Activated naive CD4-positive, alpha-beta T cell treated with anti-CD3 and anti-CD28 coated beads, Interleukin-2, amount 50 U/mL, for 72 hours (primary cell): ENCODE results near the gene RNASE1. TPM values are rescaled to one million over a fixed set of nuclear protein-coding genes. Genes with fewer than 3 reads are reported as not detected.
"Not testable (repeated sequence)": the region's sequence is repeated elsewhere in the genome, so short reads cannot be mapped to it uniquely, and the experiment has no call there.

Source experiments
- ATAC-seq, 2 donors: fragments of 150-1000 bp; cut with Tn5 transposase; 2 replicates each; pipeline ENCODE4 v1.10.0; 2021; ENCODE audit warnings: mild to moderate bottlenecking in 2 of 2, moderate library complexity in 2 of 2
- DNase-seq, 2 donors: peaks; one replicate each; pipeline ENCODE4 v3.0.0; 2021 to 2022; ENCODE audit warnings: low spot score in 2 of 2
- H3K27ac Mint-ChIP-seq, 2 donors: one replicate each; pipeline ENCODE4 v1.8.0; 2022; ENCODE audit warnings: mild to moderate bottlenecking in 2 of 2, mixed read lengths in 2 of 2
- H3K36me3 Mint-ChIP-seq, 2 donors: one replicate each; pipeline ENCODE4 v1.8.0; 2022; ENCODE audit warnings: mixed read lengths in 2 of 2
- H3K9me3 Mint-ChIP-seq, 2 donors: one replicate each; pipeline ENCODE4 v1.8.0; 2022; ENCODE audit warnings: mixed read lengths in 2 of 2
- total RNA-seq, 2 donors: library from RNA; stranded (reverse); gene quantifications; one replicate each; pipeline ENCODE4 v1.2.3, GENCODE V29; 2022

The RNASE1 gene
- not detected for total RNA-seq

- ATAC-seq, result no peak
- no peaks in the 10 kb centered on the region for H3K36me3 Mint-ChIP-seq
- no peak for DNase-seq
- H3K9me3 Mint-ChIP-seq, result no peaks in the 10 kb centered on the region
- H3K27ac Mint-ChIP-seq, result no peak within 1 kb of the TSS
Observed at GRCh38 chr14:20802341-20803084, at the start of gene RNASE1. RNASE1 (minus strand) TSS chr14:20802844; CDS start chr14:20802068, 776 bp downstream.

GRCh38 chr14:20848955-20849570 is 46.4 kb upstream of the RNASE1 start:
- Mint-ChIP-seq H3K27ac (no peak overlapping the region), H3K9me3 (no peaks in the 10 kb centered on the region), H3K36me3 (no peaks in the 10 kb centered on the region)
- DNase-seq, result no peak
- no peak for ATAC-seq

GRCh38 chr14:20848316-20848954 is 45.8 kb upstream of the RNASE1 start:
- Mint-ChIP-seq H3K9me3 (no peaks in the 10 kb centered on the region), H3K27ac (peak overlapping the region in 1 of 2 donors; percentile 69), H3K36me3 (no peaks in the 10 kb centered on the region)
- ATAC-seq (peak in 1 of 2 donors; percentile 20), DNase-seq (no peak)

GRCh38 chr14:20846560-20846959 is 43.9 kb upstream of the RNASE1 start:
- peak overlapping the region in 1 of 2 donors; percentile 7 for H3K27ac Mint-ChIP-seq
- H3K36me3 Mint-ChIP-seq, result no peaks in the 10 kb centered on the region
- ATAC-seq (no peak), DNase-seq (no peak)
- no peaks in the 10 kb centered on the region for H3K9me3 Mint-ChIP-seq

- DNase-seq, result no peak
- no peak for ATAC-seq
- H3K9me3 Mint-ChIP-seq, result no peaks in the 10 kb centered on the region
- peak overlapping the region in 1 of 2 donors; percentile 54 for H3K27ac Mint-ChIP-seq
- H3K36me3 Mint-ChIP-seq, result no peaks in the 10 kb centered on the region
Observed at GRCh38 chr14:20841096-20841495, 38.5 kb upstream of the RNASE1 start.

GRCh38 chr14:20837831-20838230 is 35.2 kb upstream of the RNASE1 start:
- Mint-ChIP-seq H3K36me3 (no peaks in the 10 kb centered on the region), H3K9me3 (no peaks in the 10 kb centered on the region), H3K27ac (peak overlapping the region in 1 of 2 donors; percentile 7)
- ATAC-seq (no peak), DNase-seq (no peak)

- DNase-seq (no peak), ATAC-seq (no peak)
- no peak overlapping the region for H3K27ac Mint-ChIP-seq
- H3K9me3 Mint-ChIP-seq, result no peaks in the 10 kb centered on the region
- no peaks in the 10 kb centered on the region for H3K36me3 Mint-ChIP-seq
Observed at GRCh38 chr14:20836668-20837338, 34.2 kb upstream of the RNASE1 start.

- Mint-ChIP-seq H3K36me3 (no peaks in the 10 kb centered on the region), H3K9me3 (no peaks in the 10 kb centered on the region), H3K27ac (no peak overlapping the region)
- no peak for DNase-seq
- no peak for ATAC-seq
Observed at GRCh38 chr14:20834899-20835298, 32.3 kb upstream of the RNASE1 start.

GRCh38 chr14:20830831-20831230 is 28.2 kb upstream of the RNASE1 start:
- H3K27ac Mint-ChIP-seq, result no peak overlapping the region
- peaks cover 7 to 11% of the 10 kb centered on the region in 2 donors for H3K36me3 Mint-ChIP-seq
- ATAC-seq (no peak), DNase-seq (no peak)
- peaks cover 4 to 5% of the 10 kb centered on the region in 2 donors for H3K9me3 Mint-ChIP-seq

- H3K9me3 Mint-ChIP-seq, DNase-seq: not testable (repeated sequence)
Observed at GRCh38 chr14:20828024-20828694, 25.5 kb upstream of the RNASE1 start.

GRCh38 chr14:20827326-20827725 is 24.7 kb upstream of the RNASE1 start:
- ATAC-seq (no peak), DNase-seq (no peak)
- Mint-ChIP-seq H3K9me3 (peaks cover 4 to 5% of the 10 kb centered on the region in 2 donors), H3K27ac (peak overlapping the region; percentile 0 to 44), H3K36me3 (peaks cover 7 to 11% of the 10 kb centered on the region in 2 donors)

More at GRCh38 chr14:20828024-20828694, 25.5 kb upstream of the RNASE1 start:
- not testable (repeated sequence) for ATAC-seq
- Mint-ChIP-seq H3K27ac (peak overlapping the region in 1 of 2 donors; percentile 44), H3K36me3 (peaks cover 7 to 11% of the 10 kb centered on the region in 2 donors)

GRCh38 chr14:20826666-20827065 is 24.0 kb upstream of the RNASE1 start:
- not testable (repeated sequence) for H3K9me3 Mint-ChIP-seq, DNase-seq, H3K27ac Mint-ChIP-seq, ATAC-seq
- peaks cover 7 to 11% of the 10 kb centered on the region in 2 donors for H3K36me3 Mint-ChIP-seq

- no peak for ATAC-seq
- no peak overlapping the region for H3K27ac Mint-ChIP-seq
- peaks cover 7 to 11% of the 10 kb centered on the region in 2 donors for H3K36me3 Mint-ChIP-seq
- no peak for DNase-seq
- H3K9me3 Mint-ChIP-seq, result peaks cover 4 to 5% of the 10 kb centered on the region in 2 donors
Observed at GRCh38 chr14:20823859-20824258, 21.2 kb upstream of the RNASE1 start.

- not testable (repeated sequence) for DNase-seq, H3K36me3 Mint-ChIP-seq, H3K9me3 Mint-ChIP-seq, ATAC-seq
- peak overlapping the region; percentile 18 to 20 for H3K27ac Mint-ChIP-seq
Observed at GRCh38 chr14:20821521-20822108, 19.0 kb upstream of the RNASE1 start.

GRCh38 chr14:20820063-20820904 is 17.6 kb upstream of the RNASE1 start:
- H3K36me3 Mint-ChIP-seq, result no peaks in the 10 kb centered on the region
- H3K27ac Mint-ChIP-seq, result no peak overlapping the region
- no peaks in the 10 kb centered on the region for H3K9me3 Mint-ChIP-seq
- ATAC-seq (no peak), DNase-seq (no peak)
